B cell (primary cell): ENCODE measurements around the gene ZSCAN31. TPM values are rescaled to one million over a fixed set of nuclear protein-coding genes. Genes with fewer than 3 reads are reported as not detected.

Experiments used
- ATAC-seq: fragments of 200-7000 bp; cut with Tn5 transposase; one replicate; pipeline ENCODE4 v1.10.0; 2021; ENCODE audit warnings: low read depth, mild to moderate bottlenecking, moderate number of reproducible peaks, moderate library complexity
- CTCF ChIA-PET: fragments of 350-600 bp; sonication (Branson Sonifier 250); formaldehyde crosslinking; loops from one replicate; lab custom pipeline; 2021; ENCODE audit warnings: antibody characterized with exemption, inconsistent platforms; lab: Charles Lee
- POLR2A ChIA-PET: fragments of 350-600 bp; sonication (Branson Sonifier 250); formaldehyde crosslinking; loops from one replicate; lab custom pipeline; 2021; ENCODE audit warnings: antibody characterized with exemption; lab: Charles Lee
- DNase-seq: peaks from one replicate; pipeline ENCODE4 v3.0.0; 2013
- H2AFZ ChIP-seq: 2 replicates; pipeline ENCODE4 v1.6.1; 2012; ENCODE audit warnings: mild to moderate bottlenecking, low read depth, low read length; ENCODE audit not compliant: insufficient read depth, poor library complexity, severe bottlenecking
- H3K27ac ChIP-seq, 2 donors: 1 replicate in 1 of 2; 2 replicates in 1 of 2; pipeline ENCODE4 v1.5.1; 2012 to 2013; ENCODE audit warnings: low read length in 2 of 2, mild to moderate bottlenecking in 2 of 2, moderate library complexity in 1 of 2
- H3K27me3 ChIP-seq, 4 experiments: fragments of 200-600 bp in 1 of 4; sonication (generic) in 1 of 4; replicated peaks in 1 of 4; 1 replicate in 2 of 4; 2 replicates in 2 of 4; pipeline versions ENCODE4 v1.6.1 to v1.7.0; 2013 to 2016; ENCODE audit warnings: low read length in 3 of 4, mild to moderate bottlenecking in 2 of 4, mixed read lengths in 1 of 4, moderate library complexity in 1 of 4; ENCODE audit not compliant: insufficient read depth in 4 of 4, control insufficient read depth in 3 of 4; ENCODE audit errors: control extremely low read depth in 1 of 4
- H3K36me3 ChIP-seq, 2 experiments: replicated peaks in 1 of 2; 1 replicate in 1 of 2; 2 replicates in 1 of 2; pipeline versions ENCODE4 v1.6.1 to v1.7.1; 2013; ENCODE audit warnings: low read length in 1 of 2; ENCODE audit not compliant: insufficient read depth in 2 of 2, control insufficient read depth in 1 of 2; ENCODE audit errors: control extremely low read depth in 1 of 2, extremely low read depth in 1 of 2
- H3K4me1 ChIP-seq, 2 donors: fragments of 200-600 bp in 1 of 2; sonication (generic) in 1 of 2; 1 replicate in 1 of 2; 2 replicates in 1 of 2; pipeline versions ENCODE4 v1.5.1 to v1.6.1; 2013 to 2017; ENCODE audit warnings: low read length in 2 of 2; ENCODE audit not compliant: control insufficient read depth in 2 of 2, insufficient read depth in 2 of 2
- H3K4me2 ChIP-seq: replicated peaks from 2 replicates; pipeline ENCODE3; 2012; ENCODE audit warnings: mild to moderate bottlenecking, low read depth, low read length; ENCODE audit not compliant: poor library complexity, severe bottlenecking
- H3K4me3 ChIP-seq, 5 experiments: fragments of 200-600 bp in 1 of 5; sonication (generic) in 1 of 5; 1 replicate in 3 of 5; 2 replicates in 2 of 5; pipeline versions ENCODE4 v1.5.1 to v1.7.0; 2011 to 2016; ENCODE audit warnings: low read length in 4 of 5, mild to moderate bottlenecking in 4 of 5, low read depth in 2 of 5, control low read depth in 1 of 5, moderate library complexity in 1 of 5; ENCODE audit not compliant: insufficient read depth in 1 of 5; ENCODE audit errors: control extremely low read depth in 1 of 5, extremely low read depth in 1 of 5
- H3K79me2 ChIP-seq: fragments of 200-600 bp; sonication (generic); one replicate; pipeline ENCODE4 v1.6.0; 2016; ENCODE audit warnings: low read length; ENCODE audit not compliant: control insufficient read depth, insufficient read depth
- H3K9ac ChIP-seq: fragments of 200-600 bp; sonication (generic); 2 replicates; pipeline ENCODE4 v1.6.1; 2017; ENCODE audit warnings: mild to moderate bottlenecking, low read length, moderate library complexity
- H3K9me3 ChIP-seq, 3 donors: one replicate each; pipeline versions ENCODE4 v1.6.1 to v1.7.1; 2013; ENCODE audit warnings: low read length in 2 of 3; ENCODE audit not compliant: control insufficient read depth in 2 of 3, insufficient read depth in 1 of 3; ENCODE audit errors: control extremely low read depth in 1 of 3
- H4K20me1 ChIP-seq: 2 replicates; pipeline ENCODE4 v1.6.0; 2012; ENCODE audit warnings: mild to moderate bottlenecking, low read length; ENCODE audit not compliant: insufficient read depth, control insufficient read depth, poor library complexity, severe bottlenecking
- H3K27ac Mint-ChIP-seq: one replicate; pipeline ENCODE4 v1.8.0; 2021; ENCODE audit warnings: mixed read lengths
- H3K27me3 Mint-ChIP-seq: one replicate; pipeline ENCODE4 v1.8.0; 2021; ENCODE audit warnings: mixed read lengths
- H3K4me1 Mint-ChIP-seq: one replicate; pipeline ENCODE4 v1.8.0; 2021; ENCODE audit warnings: mixed read lengths
- H3K4me3 Mint-ChIP-seq: one replicate; pipeline ENCODE4 v1.8.0; 2021; ENCODE audit warnings: mixed read lengths
- H3K9me3 Mint-ChIP-seq: one replicate; pipeline ENCODE4 v1.8.0; 2022; ENCODE audit warnings: mixed read lengths; ENCODE audit not compliant: insufficient read depth
- CTCF ChIP-seq: fragments of 200-600 bp; IDR thresholded peaks from one replicate; pipeline ENCODE4 v1.8.0; 2022; ENCODE audit warnings: antibody characterized with exemption, mild to moderate bottlenecking
- EZH2 ChIP-seq: IDR thresholded peaks from 2 replicates; pipeline ENCODE4 v1.6.1; 2012; ENCODE audit warnings: borderline replicate concordance, low read depth, mild to moderate bottlenecking, moderate library complexity, low read length; ENCODE audit not compliant: insufficient read depth, poor library complexity, severe bottlenecking
- WGBS: methylation state at CpG from one replicate; pipeline ENCODE4 v1.1.5; 2013; ENCODE audit warnings: missing lambda C conversion rate; ENCODE audit not compliant: insufficient coverage; 5-methylcytosine and 5-hydroxymethylcytosine counted together
- intact Hi-C: fragments of 100-400 bp; cut with micrococcal nuclease; formaldehyde crosslinking; loops from one replicate; pipeline ENCODE4 v1.10.0; 2022
- polyA plus RNA-seq: library from polyadenylated mRNA; depleted of rRNA; stranded (reverse); fragments of >200 nt; gene quantifications from 2 replicates; pipeline ENCODE4 v1.2.3, GENCODE V29; 2012
- total RNA-seq, 2 donors: library from RNA; stranded (reverse); fragments of 120-200 nt in 1 of 2; gene quantifications; 1 replicate in 1 of 2; 2 replicates in 1 of 2; pipeline versions ENCODE4 v1.2.3 to v1.2.4, GENCODE V29; 2013 to 2022

Gene ZSCAN31
- total and polyA plus RNA-seq, 2 donors (not counting 1 experiment from before 2014, with no cell fraction given): 1.9 to 4.6 TPM

GRCh38 chr6:28349344-28349891, 13.5 kb upstream of the ZSCAN31 start:
- H3K4me3 ChIP-seq: peak overlapping the region; percentile 59 to 88 (median 77)
- ATAC-seq: peak; percentile 12
- H3K4me1 ChIP-seq: peaks cover 10 to 11% of the 10 kb centered on the region in 2 donors
- peaks cover 11% of the 10 kb centered on the region for H3K27me3 Mint-ChIP-seq
- peak overlapping the region; percentile 26 to 58 for H3K27ac ChIP-seq
- H3K4me3 Mint-ChIP-seq: peak overlapping the region; percentile 92
- peak overlapping the region; percentile 91 for H2AFZ ChIP-seq
- peak overlapping the region; percentile 83 for H3K27ac Mint-ChIP-seq
- DNase-seq: no peak
- peaks cover 23% of the 10 kb centered on the region for H3K4me1 Mint-ChIP-seq
- CTCF ChIA-PET: interaction anchor here (0.6 to 1.1 kb wide), 3 partner anchors 34 to 245 kb away, joined by 3 to 6 read pairs (median 4); partner anchors contain the start of gene ZSCAN26
- intact Hi-C loops: loop anchor here (1.0 to 2.0 kb wide), 5 partner anchors 13 to 213 kb away; partner anchors contain the start of genes ZSCAN12, ZSCAN26 and ZSCAN31
- H3K4me2 ChIP-seq: peak overlapping the region; percentile 77
- no peaks in the 10 kb centered on the region for H4K20me1 ChIP-seq
- H3K9me3 ChIP-seq: peaks cover 0 to 6% (median 0%) of the 10 kb centered on the region in 3 donors
- peaks cover 49% of the 10 kb centered on the region for H3K79me2 ChIP-seq
- 0% methylated on average over 6 of the region's 9 CpGs for WGBS
- POLR2A ChIA-PET: interaction anchor here (0.9 to 1.3 kb wide), 2 partner anchors 14 to 34 kb away, joined by 4 to 7 read pairs; no protein-coding TSS in a partner anchor
- no peaks in the 10 kb centered on the region for H3K9me3 Mint-ChIP-seq
- no peaks in the 10 kb centered on the region for H3K36me3 ChIP-seq
- TF ChIP-seq EZH2 (no peak), CTCF (no peak)
- H3K27me3 ChIP-seq: peaks cover 0 to 3% (median 0%) of the 10 kb centered on the region in 4 experiments
- H3K9ac ChIP-seq: peak overlapping the region; percentile 69

GRCh38 chr6:28347119-28347518, 11.2 kb upstream of the ZSCAN31 start:
- Histone ChIP-seq H3K79me2 (peaks cover 28% of the 10 kb centered on the region), H3K9me3 (no peaks in the 10 kb centered on the region), H3K9ac (no peak overlapping the region), H3K4me2 (no peak overlapping the region), H3K4me3 (no peak overlapping the region), H3K27me3 (peaks cover 0 to 3% (median 0%) of the 10 kb centered on the region in 4 experiments), H3K4me1 (peaks cover 10 to 11% of the 10 kb centered on the region in 2 donors), H3K36me3 (no peaks in the 10 kb centered on the region), H4K20me1 (no peaks in the 10 kb centered on the region), H3K27ac (no peak overlapping the region), H2AFZ (no peak overlapping the region)
- WGBS: 25% methylated on average over 1 of the region's 2 CpGs
- TF ChIP-seq EZH2 (no peak), CTCF (no peak)
- Mint-ChIP-seq H3K27me3 (peaks cover 21% of the 10 kb centered on the region), H3K9me3 (no peaks in the 10 kb centered on the region), H3K4me1 (peaks cover 23% of the 10 kb centered on the region), H3K27ac (no peak overlapping the region), H3K4me3 (no peak overlapping the region)
- no peak for DNase-seq
- CTCF ChIA-PET: interaction anchor here (2.1 kb wide), 1 partner anchor 35 kb away, joined by 6 read pairs; no protein-coding TSS in a partner anchor
- intact Hi-C loops: no loop called here
- POLR2A ChIA-PET: no interaction called here
- no peak for ATAC-seq
